NCI-H187 treated with DMSO at 0.1 percent for 48 hours (cell line): ENCODE data around the gene CIZ1.
"Not testable (repeated sequence)": the region's sequence is repeated elsewhere in the genome, so short reads cannot be mapped to it uniquely, and the experiment has no call there.

Experiments
- DNase-seq: peaks from one replicate; lab custom pipeline; 2025; lab: John Stamatoyannopoulos, UW

The CIZ1 gene

DNA sequence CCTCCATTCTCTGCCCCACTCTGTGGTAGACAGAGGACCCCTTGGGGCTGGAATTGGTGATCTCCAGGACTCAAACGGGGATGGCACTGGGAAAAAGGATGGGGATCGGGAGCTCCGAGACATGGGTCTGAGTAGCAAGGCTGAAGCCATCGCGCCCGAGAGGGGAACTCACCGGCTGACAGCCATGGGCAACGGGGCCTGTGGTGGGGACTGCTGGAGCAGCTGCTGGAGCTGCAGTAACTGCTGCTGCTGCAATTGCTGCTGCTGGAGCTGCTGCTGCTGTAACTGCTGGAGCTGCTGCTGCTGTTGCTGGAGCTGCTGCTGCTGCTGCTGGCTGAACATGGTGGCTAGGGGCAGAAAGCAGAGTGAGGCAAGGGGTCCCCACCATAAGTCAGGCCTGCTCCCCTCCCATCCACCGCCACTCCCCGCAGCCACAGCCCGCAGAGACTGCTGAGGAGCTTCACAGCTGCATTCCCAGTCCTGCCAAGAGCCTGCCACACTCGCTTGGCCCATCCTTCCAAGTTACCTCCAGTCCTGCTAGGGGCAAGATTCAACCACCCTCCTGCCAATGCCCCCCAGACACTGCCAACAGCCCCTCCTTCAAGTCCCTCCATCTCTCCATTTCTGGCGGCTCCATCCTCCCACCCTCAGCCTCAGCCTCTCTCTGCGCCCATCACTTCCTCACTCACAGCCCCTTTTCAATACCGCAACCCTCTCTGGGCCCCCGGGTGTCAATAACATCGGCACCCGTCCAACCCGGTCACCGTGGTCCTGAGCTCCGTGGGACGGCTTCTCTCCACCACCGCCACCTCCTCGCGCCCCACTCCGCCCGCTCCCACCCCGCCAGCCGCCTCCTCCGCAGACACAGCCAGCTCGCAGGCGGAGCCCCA, 611 bp downstream of the CIZ1 start:
- DNase-seq: no peak

GRCh38 chr9:128190013-128190412, 1.4 kb downstream of the CIZ1 start:
- no peak for DNase-seq

DNA sequence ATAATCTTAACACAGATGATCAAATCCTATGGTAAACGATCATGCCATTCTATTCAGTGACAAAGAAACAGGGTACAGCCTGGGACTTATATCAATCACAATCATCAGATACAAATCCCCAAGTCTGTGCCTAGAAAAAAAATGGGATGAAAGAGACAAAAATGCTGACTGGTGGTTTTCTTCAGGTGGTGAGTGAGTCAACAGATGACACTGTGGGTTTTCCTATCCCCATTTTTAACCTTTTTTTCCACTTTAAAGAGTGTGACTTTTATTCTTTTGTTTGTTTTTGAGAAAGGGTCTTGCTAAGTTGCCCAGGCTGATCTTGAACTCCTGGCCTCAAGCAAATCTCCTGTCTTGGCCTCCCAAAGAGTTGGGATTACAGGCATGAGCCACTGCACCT, 3.2 kb downstream of the CIZ1 start:
- no peak for DNase-seq

DNA sequence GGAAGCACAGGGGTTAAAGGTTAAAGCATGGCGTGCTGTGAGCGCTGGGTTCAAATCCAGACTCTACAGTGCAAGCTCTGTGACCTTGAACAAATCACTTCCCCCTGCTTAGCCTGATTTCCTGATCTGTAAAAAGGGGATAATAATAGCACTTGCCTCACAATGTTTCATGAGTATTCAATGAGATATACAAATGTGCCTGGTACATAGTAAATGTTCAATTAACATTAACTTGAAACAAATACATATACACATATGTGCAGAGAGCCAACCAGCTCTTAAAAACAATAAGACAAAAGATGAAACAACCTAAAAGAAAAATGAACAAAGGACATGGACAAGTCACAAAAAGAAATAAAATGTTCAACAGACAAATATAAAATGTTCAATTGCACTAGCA, 4.0 kb downstream of the CIZ1 start:
- no peak for DNase-seq

- no peak for DNase-seq
Measured at GRCh38 chr9:128185979-128186965, 5.1 kb downstream of the CIZ1 start.

DNA sequence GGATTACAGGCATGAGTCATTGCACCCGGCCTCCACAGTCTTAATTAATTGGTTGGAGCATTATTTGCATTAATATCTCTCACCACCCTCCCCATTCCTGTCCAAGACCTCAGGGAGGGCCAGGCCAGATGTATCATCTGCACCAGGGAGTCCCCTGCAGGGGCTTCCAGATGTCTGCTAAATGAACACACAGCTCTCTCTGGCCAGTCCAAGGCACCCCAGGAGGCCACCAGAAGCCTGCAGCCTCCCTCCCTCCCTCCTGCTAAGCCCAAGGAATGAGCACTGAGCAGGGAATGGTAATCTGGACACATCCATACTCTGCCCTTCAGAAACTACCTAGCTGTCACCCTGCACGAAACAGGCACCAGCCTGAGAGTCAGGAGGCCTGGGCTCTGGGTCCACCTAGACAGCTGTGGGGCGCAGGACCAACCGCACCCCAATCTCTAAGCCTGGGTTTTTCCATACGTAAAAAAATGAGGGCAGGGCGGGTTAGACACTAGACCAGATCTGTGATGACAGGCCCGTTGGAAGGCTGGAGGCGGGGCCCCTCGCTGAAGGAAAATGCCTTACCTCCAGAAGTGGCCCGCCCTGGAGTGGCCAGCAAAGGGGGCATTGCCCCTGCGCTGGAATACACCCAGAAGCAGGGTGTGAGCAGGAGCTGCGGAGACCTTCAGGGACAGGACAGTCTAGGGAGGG, 8.3 kb downstream of the CIZ1 start:
- DNase-seq: no peak

DNA sequence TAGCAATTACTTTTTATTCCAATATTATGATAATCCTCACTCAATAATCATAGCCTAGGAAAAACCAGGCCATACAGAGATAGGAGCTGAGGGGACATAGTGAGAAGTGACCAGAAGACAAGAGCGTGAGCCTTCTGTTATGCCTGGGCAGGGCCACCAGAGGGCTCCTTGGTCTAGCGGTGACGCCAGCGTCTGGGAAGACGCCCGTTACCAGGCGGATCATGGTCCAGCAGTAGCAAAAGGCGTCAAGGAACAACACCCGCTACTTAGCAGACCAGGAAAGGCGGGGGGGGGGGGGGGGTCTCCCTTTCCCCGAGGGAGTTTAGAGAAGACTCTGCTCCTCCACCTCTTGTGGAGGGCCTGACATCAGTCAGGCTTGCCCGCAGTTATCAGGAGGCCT, 9.9 kb downstream of the CIZ1 start:
- not testable (repeated sequence) for DNase-seq

DNA sequence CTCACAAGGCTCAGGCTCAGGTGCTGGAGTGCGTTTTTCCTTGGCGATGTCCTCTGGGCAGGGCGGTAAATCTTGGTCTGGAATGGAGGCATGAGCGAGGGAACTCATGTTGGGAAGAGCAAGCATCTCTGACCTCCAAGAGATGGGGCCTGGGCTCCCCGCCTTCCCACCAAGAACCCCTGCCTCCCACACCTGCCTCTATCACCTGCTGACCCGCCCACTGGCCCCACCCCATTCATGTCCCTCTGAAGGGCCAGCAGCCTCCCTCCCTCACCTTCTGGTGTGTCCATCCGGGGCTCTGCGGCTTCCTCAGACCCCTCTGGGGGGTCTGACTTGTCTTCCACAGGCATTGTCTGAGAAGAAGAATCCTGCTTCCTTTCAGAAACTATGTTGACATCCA, 10.9 kb downstream of the CIZ1 start:
- no peak for DNase-seq

GRCh38 chr9:128180001-128180400, 11.4 kb downstream of the CIZ1 start:
- DNase-seq: no peak

DNA sequence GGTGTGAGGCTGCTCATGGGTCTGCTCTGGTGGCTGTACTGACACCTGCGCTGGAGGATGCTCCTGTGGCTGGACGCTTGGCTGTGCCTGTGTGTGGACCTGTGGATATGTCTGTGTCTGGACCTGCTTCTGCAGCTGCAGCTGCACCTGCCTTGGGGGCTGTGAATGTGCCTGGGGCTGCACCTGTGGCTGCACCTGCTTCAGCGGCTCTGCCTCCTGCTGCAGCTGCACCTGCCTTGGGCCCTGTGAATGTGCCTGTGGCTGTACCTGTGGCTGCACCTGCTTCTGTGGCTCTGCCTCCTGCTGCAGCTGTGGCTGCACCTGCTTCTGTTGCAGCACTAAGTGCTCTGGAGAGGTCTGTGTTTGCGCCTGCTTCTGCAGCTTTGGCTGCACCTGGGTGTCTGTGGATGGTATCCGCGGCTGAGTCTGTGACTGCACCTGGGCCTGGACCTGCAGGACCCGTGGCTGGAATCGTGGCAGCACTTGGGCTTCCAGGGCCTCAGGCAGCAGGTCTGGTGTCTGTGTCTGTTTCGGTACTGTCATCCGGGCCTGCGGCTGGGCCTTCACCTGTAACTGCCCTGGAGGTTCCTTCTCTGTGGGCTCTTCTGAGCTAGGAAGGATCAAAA, 12.5 kb downstream of the CIZ1 start:
- no peak for DNase-seq

GRCh38 chr9:128175726-128176125, 15.6 kb downstream of the CIZ1 start:
- DNase-seq: no peak

GRCh38 chr9:128175102-128175563, 16.2 kb downstream of the CIZ1 start:
- DNase-seq: no peak

DNA sequence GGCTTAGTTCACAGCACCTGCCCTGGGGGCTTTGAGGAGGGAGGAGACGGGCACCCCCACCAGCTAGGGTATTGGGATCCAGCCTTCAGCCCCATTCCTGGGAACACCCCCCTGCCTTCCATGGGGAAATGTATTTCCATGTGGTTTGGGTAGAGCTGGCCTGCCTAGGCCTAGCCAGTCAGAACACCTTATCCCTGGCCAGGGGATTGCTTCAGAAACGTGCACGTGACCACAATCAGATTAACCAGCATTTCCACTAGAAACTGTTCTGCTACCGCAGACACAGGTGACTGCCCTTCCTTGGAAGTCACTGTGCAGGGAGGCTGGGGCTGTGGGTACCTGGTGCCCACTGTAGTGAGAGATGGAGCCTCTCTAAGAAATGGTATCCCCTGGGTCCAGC, 17.3 kb downstream of the CIZ1 start:
- no peak for DNase-seq

GRCh38 chr9:128169925-128170324, 21.4 kb downstream of the CIZ1 start:
- DNase-seq: no peak

DNA sequence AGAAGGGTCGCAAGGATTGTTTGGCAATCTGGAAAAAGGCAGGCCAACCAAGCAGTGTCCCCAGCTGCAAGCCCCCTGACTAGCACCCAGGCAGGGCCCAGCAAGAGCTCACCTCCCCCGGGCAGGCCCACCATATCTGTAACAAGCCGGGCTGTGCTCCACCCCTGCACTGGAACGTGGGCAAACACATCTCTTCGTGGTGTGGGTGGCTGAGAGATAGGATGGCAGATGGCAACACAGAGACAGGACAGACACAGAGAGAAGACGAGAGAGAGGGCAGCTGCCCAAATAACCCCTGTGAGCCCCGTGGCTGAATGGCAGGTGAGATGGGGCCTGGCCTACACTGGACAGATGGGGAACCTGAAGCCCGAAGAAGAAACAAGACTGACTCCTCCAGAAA, 21.9 kb downstream of the CIZ1 start:
- DNase-seq: no peak

DNA sequence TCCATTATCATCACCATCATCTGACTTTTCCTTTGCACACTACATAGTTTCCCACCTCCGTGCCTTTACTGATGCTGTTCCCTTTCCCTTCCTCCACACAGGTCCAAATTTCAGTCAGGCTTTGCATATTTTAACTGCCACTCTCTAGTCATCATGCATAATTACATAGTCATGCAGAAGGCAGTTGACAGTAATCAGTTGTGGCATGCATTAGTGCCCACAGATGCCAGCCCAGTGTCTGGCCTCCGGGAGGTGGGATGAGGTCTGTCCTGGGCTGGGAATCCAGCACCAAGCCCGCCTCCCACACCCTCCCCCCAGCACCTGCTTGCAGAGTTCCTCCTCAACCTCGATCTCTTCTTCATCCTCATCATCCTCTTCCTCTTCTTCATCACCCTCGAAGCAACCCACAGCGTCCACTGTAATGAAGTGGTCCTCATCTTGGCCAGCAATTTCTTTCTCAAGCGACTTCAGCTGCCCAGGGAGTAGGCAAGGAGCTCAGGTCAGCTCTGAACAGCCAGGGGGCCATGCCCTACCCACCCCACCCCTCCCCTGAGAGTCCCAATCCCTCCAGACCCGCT, 22.6 kb downstream of the CIZ1 start:
- DNase-seq: no peak

- no peak for DNase-seq
Measured at GRCh38 chr9:128167209-128167608, 24.2 kb downstream of the CIZ1 start.

GRCh38 chr9:128166169-128166568, 25.2 kb downstream of the CIZ1 start:
- DNase-seq: no peak

DNA sequence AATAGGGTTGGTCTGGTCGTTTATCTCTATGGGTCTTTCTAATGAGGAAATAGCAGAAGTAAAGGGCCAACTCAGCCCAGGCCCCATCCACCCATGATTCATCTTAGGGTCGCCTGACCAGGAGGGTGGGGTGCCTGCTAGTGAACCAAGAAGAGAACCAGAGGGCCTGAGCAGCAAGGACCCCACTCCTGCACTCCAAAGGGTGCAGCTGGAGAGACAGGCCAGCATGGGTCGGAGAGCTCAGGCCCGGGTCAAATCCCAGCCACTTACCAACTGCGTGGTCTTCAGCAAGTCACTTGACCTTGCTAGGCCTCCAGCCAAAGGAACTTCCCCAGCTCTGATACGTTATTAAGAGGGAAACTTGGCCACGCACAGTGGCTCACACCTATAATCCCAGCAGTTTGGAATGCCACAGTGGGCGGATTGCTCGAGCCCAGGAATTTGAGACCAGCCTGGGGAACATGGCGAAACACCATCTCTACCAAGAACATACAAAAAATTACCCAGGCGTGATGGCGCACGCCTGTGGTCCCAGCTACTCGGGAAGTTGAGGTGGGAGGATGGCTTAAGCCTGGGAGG, 27.0 kb downstream of the CIZ1 start:
- DNase-seq: no peak

GRCh38 chr9:128163523-128164306, 27.7 kb downstream of the CIZ1 start:
- no peak for DNase-seq
